ENCODE data around the gene NFIL3.
"Not testable (repeated sequence)": the region's sequence is repeated elsewhere in the genome, so short reads cannot be mapped to it uniquely, and the experiment has no call there.

Gene NFIL3

DNA sequence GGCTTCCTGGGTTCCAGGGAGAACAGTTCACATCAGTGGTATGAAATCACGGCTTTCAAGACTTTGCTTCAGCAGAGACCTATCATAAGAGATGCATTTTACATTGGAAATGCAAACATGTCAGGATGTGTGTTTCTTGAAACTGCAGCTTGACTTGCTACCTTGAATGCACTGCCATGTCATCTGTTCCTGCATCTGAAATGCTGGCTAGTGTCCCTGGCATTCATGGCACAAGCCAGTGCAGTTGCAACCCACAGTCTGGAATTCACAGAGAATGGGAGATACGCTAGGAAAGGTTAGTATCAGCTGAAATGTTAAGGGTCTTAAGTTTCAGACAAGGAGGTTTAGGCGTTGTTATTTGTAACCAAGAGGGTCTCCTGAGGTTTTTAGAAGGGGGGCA, 24.7 kb downstream of the NFIL3 start:
- DNase-seq (ENCODE audit: extremely low read depth in 1 of 2, low read depth in 1 of 2), result no peak

DNA sequence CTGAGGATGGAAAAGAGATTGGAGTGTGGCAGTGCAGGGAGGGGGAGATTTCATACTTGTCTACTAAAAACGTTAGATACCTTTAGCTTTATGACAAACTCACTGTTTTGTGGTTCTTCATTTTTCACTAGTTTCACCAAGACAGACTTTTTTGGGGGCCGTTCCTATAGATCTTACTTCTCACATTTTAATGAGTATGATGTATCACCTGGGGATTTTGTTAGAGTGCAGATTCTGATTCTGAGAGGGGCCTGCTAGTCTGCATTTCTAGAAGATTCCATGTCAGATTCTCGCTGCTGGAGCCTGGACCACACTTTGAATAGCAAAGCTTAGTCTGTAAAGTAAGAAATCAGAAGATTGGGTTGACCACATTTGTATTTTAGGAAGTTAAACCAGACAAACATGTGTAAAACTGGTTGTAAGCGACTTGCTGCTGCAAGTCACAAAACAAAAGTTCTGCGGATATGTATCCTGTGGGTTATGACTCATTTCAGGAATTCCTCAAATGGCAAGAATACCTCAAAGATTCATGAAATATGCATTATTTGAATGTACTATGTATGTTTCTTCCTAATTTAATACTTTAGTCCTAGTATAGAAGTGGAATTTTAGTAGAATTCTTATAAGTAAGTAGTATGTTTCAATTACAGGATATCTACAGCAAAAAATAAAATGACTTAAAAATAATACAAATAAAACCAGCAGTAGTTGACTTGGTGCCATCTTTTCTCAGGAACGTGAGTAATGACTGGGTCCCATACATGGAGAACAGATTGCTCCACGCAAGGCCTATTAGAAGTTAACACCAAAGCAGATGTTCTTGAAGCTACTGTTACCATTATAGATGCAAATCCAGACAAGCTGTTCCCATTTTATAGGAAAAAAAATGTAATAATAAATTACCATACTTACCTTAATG, 27.8 kb downstream of the NFIL3 start:
- no peak for DNase-seq (ENCODE audit: extremely low read depth in 1 of 2, low read depth in 1 of 2)

DNA sequence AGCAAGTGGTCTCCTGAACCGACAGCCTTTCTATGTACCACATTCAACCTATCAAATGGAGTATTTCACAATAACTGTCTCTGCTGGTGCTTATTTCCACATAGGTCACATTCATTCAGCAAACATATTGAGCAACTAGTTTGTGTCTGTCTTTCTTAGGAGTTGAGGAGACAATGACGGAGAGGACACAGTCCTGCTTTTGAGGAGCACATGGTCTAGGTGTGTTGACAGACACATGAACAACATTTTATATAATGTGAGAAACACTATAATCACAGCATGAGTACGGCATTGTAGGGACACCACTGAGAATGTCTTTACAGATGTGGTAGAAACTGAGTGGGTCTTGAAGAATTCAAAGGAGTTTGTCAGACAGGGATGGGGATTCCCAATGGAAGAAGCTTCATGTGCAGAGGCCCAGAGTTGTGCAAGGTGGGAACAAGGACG, 28.5 kb downstream of the NFIL3 start:
- no peak for DNase-seq (ENCODE audit: extremely low read depth in 1 of 2, low read depth in 1 of 2)

DNA sequence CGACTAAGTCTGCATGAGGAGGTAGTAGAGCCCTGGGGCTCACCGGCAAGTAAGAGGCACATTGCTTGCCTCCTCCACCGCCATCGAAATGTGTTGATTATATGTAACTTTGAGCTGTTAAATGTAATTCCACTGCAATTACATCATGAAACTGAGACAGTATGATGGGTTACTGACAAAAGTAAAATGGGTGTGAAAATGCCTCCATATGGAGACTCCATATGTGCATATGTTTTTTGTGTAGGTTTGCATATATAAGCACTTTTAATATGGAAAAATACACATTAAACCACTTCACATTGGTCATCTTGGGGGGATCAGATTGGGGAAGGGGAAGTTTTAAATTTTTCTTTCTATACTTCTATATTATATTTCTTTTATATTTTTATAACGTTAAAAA, 29.8 kb downstream of the NFIL3 start:
- no peak for DNase-seq (ENCODE audit: extremely low read depth in 1 of 2, low read depth in 1 of 2)

DNA sequence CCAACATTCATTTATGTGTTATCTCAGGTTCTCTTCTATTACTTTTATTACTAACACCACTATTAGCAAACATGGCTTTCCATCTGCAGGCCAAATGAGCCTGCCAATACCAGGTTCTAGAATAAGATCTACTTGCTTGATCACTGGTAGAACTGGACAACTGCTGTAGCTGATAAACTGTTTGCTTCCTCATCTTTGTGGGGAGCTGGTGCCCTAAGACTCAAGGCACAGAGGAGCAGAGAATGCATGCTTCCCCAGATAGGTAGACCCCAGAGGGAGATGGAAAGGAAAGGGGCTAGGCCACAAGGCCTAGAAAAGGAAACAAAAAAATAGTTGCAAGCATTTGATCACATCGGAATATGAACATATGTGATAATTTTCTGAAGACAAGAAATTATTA, 31.2 kb downstream of the NFIL3 start:
- no peak for DNase-seq (ENCODE audit: extremely low read depth in 1 of 2, low read depth in 1 of 2)

DNA sequence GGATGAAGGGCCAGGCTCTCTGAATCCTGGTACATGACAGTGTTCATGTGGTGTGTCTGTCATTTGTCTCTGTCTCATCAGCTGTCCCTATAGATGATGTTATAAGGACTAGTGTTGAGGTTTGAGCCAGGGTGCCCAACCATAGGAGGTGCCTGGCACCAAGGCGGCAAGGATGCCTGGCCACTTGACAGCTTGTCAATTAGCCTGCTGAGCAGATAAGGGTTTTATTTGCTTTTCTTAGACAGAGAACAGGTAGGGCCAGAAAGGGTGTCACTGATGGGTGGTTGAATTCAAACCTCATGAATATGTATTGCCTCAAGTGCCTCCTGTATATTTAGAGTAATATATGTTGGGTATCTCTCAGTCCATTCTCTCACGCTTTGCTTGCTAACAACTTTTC, 31.8 kb downstream of the NFIL3 start:
- DNase-seq (ENCODE audit: extremely low read depth in 1 of 2, low read depth in 1 of 2), result no peak

DNA sequence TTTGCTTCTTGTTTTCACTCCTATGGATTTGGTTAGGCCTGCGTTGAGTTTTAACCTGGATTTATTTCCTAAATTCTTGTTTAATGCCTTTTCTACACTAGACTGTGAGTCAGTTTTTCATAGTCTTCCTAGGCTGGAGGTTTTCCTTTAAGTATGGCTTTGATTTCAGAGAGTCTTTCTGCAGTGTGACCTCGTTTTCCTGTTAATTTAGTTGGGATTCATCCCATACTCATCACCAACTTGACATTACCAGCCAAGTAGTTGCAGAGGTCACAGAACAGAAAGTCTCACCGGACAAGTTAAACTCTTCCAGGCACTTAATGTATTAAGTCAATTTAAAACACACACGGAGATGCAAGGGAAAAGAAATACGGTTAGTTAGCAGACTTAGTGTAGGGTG, 32.2 kb downstream of the NFIL3 start:
- DNase-seq (ENCODE audit: extremely low read depth in 1 of 2, low read depth in 1 of 2), result no peak

DNA sequence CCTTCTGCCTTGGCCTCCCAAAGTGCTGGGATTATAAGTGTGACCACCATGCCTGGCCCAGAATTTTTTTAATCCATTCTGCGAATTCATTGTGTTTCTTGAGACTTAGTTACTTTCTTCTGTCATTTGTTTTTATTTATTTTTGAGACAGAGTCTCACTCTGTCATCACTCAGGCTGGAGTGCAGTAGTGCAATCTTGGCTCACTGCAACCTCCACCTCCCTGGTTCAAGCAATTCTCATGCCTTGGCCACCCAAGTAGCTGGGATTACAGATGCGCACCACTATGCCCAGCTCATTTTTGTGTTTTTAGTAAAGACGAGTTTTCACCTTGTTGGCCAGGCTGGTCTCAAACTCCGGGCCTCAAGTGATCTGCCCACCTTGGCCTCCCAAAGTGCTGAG, 33.9 kb downstream of the NFIL3 start:
- not testable (repeated sequence) for DNase-seq (ENCODE audit: extremely low read depth in 1 of 2, low read depth in 1 of 2)

DNA sequence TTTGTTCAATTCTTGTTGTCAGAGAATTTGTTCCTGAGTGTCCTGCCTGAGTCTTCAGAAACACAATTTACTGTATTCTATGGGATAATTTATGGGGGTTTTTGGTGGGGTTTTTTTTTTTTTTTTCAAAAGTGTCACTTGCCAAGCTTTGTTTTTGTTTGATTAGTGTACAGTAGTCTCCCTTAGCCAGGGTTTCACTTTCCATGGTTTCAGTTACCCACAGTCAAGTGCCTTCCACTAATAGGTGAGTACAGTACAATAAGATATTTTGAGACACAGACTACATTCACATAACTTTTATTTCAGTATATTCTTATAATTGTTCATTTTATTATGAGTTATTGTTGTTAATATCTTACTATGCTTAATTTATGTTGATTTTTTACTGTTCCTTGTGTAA, 36.9 kb downstream of the NFIL3 start:
- DNase-seq (ENCODE audit: extremely low read depth in 1 of 2, low read depth in 1 of 2), result no peak

DNA sequence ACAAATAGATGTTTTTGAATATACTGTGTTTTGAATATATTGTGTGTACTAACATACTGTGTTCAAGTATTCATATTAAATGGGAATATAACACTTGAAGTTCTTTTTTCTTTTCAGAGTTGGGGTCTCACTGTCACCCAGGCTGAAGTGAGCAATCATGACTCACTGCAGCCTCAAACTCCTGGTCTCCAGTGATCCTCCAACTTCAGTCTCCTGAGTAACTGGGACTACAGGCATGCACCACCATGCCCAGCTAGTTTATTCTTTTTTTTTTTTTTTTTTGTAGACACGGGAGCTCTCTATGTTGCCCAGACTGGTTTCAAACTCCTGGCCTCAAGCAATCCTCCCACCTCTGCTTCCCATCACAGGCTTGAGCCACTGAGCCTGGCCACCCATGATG, 38.7 kb downstream of the NFIL3 start:
- no peak for DNase-seq (ENCODE audit: extremely low read depth in 1 of 2, low read depth in 1 of 2)

DNA sequence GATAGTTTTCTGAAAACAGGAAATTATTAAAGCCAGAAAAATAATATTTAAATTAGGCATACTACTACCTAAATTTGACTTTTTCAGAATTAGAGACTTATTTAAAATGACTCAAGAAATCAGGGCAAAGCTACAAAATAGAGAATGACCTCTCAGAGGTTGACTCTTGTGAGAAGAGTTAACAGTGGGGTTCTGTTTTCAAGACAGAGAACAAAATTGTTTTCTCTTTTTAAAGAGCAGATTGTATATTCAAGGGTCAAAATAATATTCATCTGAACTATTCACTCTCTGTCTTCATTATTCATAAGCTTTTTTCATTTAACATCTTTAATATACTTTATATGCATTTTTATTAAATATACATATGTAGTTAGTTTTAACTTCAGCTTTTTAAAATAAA, 40.1 kb downstream of the NFIL3 start:
- no peak for DNase-seq (ENCODE audit: extremely low read depth in 1 of 2, low read depth in 1 of 2)

DNA sequence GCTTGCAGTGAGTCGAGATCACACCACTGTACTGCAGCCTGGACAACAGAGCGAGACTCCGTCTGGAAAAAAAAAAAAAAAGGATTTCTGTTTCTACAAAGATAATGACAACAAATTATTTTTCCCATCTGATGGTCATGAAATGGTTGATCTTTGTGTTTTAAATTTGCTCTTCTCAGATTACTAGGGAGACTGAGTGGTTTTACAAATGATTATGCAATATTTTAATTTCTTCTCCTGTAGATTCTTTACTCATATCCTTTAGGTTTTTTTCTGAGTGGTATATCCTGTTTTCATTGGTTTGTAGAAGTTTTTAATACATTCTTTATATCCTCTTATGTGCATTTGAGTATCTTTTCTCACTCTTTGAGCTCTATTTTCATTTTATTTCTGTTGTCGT, 41.3 kb downstream of the NFIL3 start:
- no peak for DNase-seq (ENCODE audit: extremely low read depth in 1 of 2, low read depth in 1 of 2)

DNA sequence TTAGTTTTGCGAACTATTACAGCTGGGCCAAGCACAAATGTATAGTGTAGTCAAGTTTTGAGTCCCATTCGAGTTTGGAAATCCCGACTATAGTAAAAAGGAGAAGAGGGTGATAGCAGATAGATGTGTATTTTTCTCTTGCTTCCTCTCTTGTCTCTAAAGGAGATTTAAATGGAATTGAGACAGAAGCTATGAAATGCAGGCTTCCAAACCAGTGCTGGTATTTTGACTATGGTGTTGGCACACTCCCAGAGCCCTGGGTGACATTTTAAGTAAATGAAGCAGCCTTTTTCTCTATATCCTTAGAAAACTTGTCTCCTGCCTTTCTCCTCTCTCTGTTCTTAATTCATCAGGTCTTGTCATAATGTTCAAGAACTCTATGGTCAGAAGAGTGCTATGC, 44.2 kb downstream of the NFIL3 start:
- DNase-seq (ENCODE audit: extremely low read depth in 1 of 2, low read depth in 1 of 2), result no peak

DNA sequence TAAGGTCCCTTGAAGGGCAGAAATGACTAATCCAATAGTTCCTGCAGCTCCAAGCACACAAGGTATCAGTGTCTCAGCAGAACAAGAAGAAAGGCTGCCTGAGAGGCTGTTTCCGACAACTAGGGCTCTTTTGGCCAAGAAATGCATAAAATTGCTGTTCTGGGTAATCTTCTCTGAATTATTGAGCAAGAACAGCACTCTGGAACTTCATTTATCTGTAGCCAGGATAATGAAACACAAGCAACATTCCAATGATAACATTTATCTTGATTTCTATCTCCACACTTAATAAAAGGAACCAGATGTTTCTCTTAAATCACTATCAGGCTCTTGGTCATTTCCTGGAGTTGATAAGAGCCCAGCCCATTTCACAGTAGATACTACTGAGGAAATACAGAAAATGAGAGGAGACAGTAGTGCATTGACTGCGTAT, 44.9 kb downstream of the NFIL3 start:
- DNase-seq (ENCODE audit: extremely low read depth in 1 of 2, low read depth in 1 of 2), result no peak

DNA sequence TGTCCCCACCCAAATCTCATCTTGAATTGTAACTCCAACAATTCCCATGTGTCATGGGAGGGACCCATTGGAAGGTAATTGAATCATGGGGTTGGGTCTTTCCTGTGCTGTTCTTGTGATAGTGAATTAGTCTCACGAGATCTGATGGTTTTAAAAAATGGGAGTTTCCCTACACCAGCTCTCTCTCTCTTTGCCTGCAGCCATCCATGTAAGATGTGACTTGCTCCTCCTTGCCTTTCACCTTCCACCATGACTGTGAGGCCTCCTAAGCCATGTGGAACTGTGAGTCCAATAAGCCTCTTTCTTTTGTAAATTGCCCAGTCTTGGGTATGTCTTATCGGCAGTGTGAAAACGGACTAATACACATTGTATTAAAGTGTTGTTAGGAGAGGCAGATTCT, 45.6 kb downstream of the NFIL3 start:
- DNase-seq (ENCODE audit: extremely low read depth in 1 of 2, low read depth in 1 of 2), result not testable (repeated sequence)

DNA sequence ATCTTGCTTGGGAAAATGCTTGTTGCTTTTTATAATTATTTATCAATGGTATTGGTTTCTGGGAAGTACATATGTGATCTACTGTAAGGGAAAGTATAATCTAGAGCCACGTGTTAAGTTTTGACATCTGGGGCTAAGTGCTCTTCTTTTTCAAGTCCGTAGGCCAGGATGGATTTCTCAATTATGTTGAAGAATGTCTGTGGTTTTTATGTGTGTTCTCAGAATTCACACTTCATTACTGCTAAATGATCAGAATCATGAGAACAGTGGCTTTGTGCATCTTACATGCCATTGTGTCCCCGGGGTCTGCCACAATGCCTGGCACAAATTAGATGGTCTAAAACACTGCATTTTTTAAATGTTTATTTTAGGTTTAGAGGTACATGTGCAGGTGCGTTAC, 47.4 kb downstream of the NFIL3 start:
- no peak for DNase-seq (ENCODE audit: extremely low read depth in 1 of 2, low read depth in 1 of 2)

DNA sequence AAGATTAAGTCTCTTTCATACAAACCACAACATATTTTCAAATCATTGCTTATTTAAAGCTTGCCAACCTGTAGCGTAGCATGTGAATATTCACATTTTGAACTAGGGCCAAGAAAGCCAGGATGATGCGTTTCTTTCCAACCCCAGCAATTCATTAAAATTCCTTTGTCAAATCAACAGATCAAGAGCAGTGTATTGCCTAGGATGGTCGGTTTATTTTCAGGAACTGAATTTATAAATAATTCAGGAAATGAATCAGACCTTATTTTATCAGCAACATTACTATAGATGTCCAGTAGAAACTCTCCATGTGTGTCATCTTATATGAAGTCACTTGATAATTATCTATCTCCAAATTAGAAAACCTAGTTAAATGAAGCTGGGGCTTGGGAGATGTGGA, 48.7 kb downstream of the NFIL3 start:
- DNase-seq (ENCODE audit: extremely low read depth in 1 of 2, low read depth in 1 of 2), result no peak

DNA sequence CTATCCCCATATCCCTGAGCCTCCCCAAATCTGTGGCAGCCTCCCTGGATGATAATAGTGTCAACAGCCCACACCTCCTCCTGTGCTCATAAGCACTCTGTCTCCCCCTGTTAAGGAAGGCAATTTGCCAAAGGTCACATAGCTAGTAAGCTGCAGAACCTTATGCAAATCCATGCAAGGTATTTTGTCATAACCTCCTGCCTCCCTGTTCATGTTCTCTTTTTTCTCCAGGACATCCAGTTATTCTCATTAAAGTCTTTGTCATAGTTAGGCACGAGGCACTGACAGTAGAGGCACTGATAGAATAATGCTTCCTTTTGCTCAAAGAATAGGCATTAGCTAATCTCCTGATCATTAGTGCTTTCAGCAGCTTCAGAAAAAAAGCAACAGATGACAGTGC, 51.7 kb downstream of the NFIL3 start:
- no peak for DNase-seq (ENCODE audit: extremely low read depth in 1 of 2, low read depth in 1 of 2)

DNA sequence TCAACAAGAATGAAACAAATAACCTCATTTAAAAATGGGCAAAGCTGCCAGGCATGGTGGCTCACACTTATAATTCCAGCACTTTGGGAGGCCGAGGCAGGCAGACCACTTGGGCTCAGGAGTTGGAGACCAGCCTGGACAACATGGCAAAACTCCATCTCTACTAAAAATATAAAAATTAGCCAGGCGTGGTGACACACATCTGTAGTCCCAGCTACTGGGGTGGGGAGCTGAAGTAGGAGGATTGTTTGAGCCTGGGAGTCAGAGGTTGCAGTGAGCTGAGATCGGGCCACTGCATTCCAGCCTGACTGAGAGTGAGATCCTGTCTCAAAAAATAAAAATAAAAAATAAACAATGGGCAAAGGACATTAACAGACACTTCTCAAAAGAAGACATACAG, 53.6 kb downstream of the NFIL3 start:
- not testable (repeated sequence) for DNase-seq (ENCODE audit: extremely low read depth in 1 of 2, low read depth in 1 of 2)

DNA sequence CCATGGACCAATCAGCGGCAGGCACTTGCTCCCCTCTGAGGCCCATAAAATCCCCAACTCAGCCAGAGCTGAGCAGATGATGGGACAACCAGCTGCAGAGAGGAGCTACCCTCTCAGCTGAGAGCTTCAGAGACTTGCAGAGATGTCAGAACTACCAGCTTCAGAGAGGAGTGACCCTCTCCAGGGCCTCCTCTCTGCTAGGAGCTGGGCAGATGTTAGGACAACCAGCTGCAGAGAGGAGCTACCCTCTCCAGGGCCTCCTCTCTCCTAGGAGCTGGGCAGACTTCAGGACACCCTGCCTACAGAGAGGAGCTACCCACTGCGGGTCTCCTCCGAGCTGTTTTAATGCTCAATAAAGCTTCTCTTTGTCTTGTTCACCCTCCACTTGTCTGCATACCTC, 58.9 kb downstream of the NFIL3 start:
- DNase-seq (ENCODE audit: extremely low read depth in 1 of 2, low read depth in 1 of 2), result no peak

DNA sequence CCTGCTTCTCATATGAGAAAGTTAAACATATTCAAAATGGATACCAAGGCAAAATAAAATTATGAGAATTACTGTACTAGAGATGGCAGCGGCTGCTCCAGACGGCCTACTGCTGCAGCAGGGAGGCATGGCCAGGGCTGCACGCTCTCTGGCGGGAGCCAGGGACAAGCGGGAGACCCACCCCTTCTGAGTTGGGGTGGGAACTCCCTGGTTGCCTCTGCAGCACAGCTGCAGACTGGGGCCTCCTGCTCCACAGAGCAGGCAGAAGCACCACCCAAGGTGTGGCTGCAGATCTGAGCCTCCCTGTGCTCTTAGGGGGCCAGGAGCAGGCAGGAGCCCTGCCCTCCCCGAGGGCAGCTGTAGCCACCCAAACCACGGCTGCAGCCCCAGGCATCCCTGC, 59.6 kb downstream of the NFIL3 start:
- DNase-seq (ENCODE audit: extremely low read depth in 1 of 2, low read depth in 1 of 2), result no peak

DNA sequence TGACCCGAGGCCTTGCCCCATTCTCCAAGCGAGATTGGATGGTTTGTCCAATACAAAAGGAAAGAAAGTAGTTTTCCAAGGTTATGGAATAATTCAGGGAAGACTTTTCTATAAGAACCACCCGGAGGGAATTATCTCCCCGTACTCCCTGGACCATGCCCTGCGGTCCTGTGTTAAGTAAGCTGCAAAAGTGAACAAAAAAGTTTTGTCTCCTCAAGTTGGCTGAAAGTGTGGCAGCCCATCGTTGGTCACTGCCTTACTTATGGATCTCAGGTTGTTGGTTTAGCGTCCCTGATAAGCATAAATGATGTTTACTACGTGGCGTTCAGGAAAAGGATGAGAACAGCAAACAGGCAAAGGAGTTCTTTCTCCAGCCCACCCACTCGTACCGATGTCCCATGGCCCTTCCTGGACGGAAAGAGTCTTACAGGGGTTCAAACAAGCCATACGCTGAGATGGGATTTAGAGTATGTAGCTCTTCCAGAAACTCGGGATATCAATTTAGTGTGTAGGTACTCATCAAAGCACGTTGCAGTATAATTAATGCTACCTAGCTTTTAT, 61.5 kb downstream of the NFIL3 start:
- no peak for DNase-seq (ENCODE audit: extremely low read depth in 1 of 2, low read depth in 1 of 2)

Data from activated CD8-positive, alpha-beta memory T cell treated with anti-CD3 and anti-CD28 coated beads for 1 hour (primary cell).